Effector memory CD4-positive, alpha-beta T cell (primary cell): Measurements from ENCODE around the gene RBM20.
"Not testable (repeated sequence)": the region's sequence is repeated elsewhere in the genome, so short reads cannot be mapped to it uniquely, and the experiment has no call there.

Experiments used
- DNase-seq, 3 donors: peaks; one replicate each; pipeline ENCODE4 v3.0.0-alpha.2; 2020
- H3K27ac ChIP-seq: 2 replicates; pipeline ENCODE4 v1.7.0; 2013; ENCODE audit warnings: mild to moderate bottlenecking, low read length, moderate library complexity; ENCODE audit not compliant: insufficient read depth, poor library complexity, severe bottlenecking
- H3K27me3 ChIP-seq: replicated peaks from 2 replicates; pipeline ENCODE4 v1.7.0; 2013; ENCODE audit warnings: mild to moderate bottlenecking, low read length; ENCODE audit not compliant: insufficient read depth, control insufficient read depth, poor library complexity, severe bottlenecking
- H3K36me3 ChIP-seq: 2 replicates; pipeline ENCODE4 v1.7.0; 2013; ENCODE audit warnings: mild to moderate bottlenecking, low read length, moderate library complexity; ENCODE audit not compliant: control insufficient read depth, insufficient read depth
- H3K4me1 ChIP-seq: 2 replicates; pipeline ENCODE4 v1.7.0; 2013; ENCODE audit warnings: low read length, mild to moderate bottlenecking; ENCODE audit not compliant: control insufficient read depth, insufficient read depth, poor library complexity, severe bottlenecking
- H3K4me3 ChIP-seq: 2 replicates; pipeline ENCODE4 v1.7.0; 2013; ENCODE audit warnings: low read length, low read depth, mild to moderate bottlenecking; ENCODE audit not compliant: insufficient read depth, poor library complexity, severe bottlenecking
- H3K9me3 ChIP-seq: 2 replicates; pipeline ENCODE4 v1.7.0; 2013; ENCODE audit warnings: mild to moderate bottlenecking, low read length, moderate library complexity; ENCODE audit not compliant: control insufficient read depth

RBM20 gene

GRCh38 chr10:110758898-110759297, 114.8 kb downstream of the RBM20 start:
- H3K27ac ChIP-seq = no peak overlapping the region
- no peaks in the 10 kb centered on the region for H3K27me3 ChIP-seq
- H3K4me1 ChIP-seq = no peaks in the 10 kb centered on the region
- no peak for DNase-seq
- H3K9me3 ChIP-seq = no peaks in the 10 kb centered on the region
- no peaks in the 10 kb centered on the region for H3K36me3 ChIP-seq
- H3K4me3 ChIP-seq = no peak overlapping the region

- Histone ChIP-seq H3K4me3 (no peak overlapping the region), H3K27ac (no peak overlapping the region), H3K27me3 (no peaks in the 10 kb centered on the region), H3K36me3 (no peaks in the 10 kb centered on the region), H3K4me1 (no peaks in the 10 kb centered on the region), H3K9me3 (no peaks in the 10 kb centered on the region)
- DNase-seq = no peak
These were observed 115.4 kb downstream of the RBM20 start for GRCh38 chr10:110759523-110759922.

GRCh38 chr10:110762109-110762848, 118.1 kb downstream of the RBM20 start:
- no peak overlapping the region for H3K4me3 ChIP-seq
- no peaks in the 10 kb centered on the region for H3K36me3 ChIP-seq
- H3K27ac ChIP-seq = no peak overlapping the region
- H3K4me1 ChIP-seq = no peaks in the 10 kb centered on the region
- no peaks in the 10 kb centered on the region for H3K9me3 ChIP-seq
- H3K27me3 ChIP-seq = no peaks in the 10 kb centered on the region
- DNase-seq = no peak

GRCh38 chr10:110762849-110763211, 118.7 kb downstream of the RBM20 start:
- no peaks in the 10 kb centered on the region for H3K36me3 ChIP-seq
- no peak overlapping the region for H3K4me3 ChIP-seq
- H3K4me1 ChIP-seq = no peaks in the 10 kb centered on the region
- H3K9me3 ChIP-seq = no peaks in the 10 kb centered on the region
- H3K27me3 ChIP-seq = no peaks in the 10 kb centered on the region
- no peak overlapping the region for H3K27ac ChIP-seq
- no peak for DNase-seq

- no peak overlapping the region for H3K27ac ChIP-seq
- H3K4me3 ChIP-seq = no peak overlapping the region
These were observed 120.2 kb downstream of the RBM20 start for GRCh38 chr10:110764378-110764777.

GRCh38 chr10:110764793-110765512, 120.8 kb downstream of the RBM20 start:
- H3K4me1 ChIP-seq = no peaks in the 10 kb centered on the region
- H3K4me3 ChIP-seq = no peak overlapping the region
- no peaks in the 10 kb centered on the region for H3K9me3 ChIP-seq
- no peaks in the 10 kb centered on the region for H3K27me3 ChIP-seq
- no peaks in the 10 kb centered on the region for H3K36me3 ChIP-seq
- H3K27ac ChIP-seq = no peak overlapping the region
- no peak for DNase-seq

More at GRCh38 chr10:110764378-110764777, 120.2 kb downstream of the RBM20 start:
- Histone ChIP-seq H3K36me3 (no peaks in the 10 kb centered on the region), H3K4me1 (no peaks in the 10 kb centered on the region), H3K27me3 (no peaks in the 10 kb centered on the region), H3K9me3 (no peaks in the 10 kb centered on the region)
- DNase-seq = no peak

- no peaks in the 10 kb centered on the region for H3K4me1 ChIP-seq
- H3K27ac ChIP-seq = no peak overlapping the region
- DNase-seq = no peak
- H3K4me3 ChIP-seq = no peak overlapping the region
- no peaks in the 10 kb centered on the region for H3K36me3 ChIP-seq
- H3K9me3 ChIP-seq = no peaks in the 10 kb centered on the region
- no peaks in the 10 kb centered on the region for H3K27me3 ChIP-seq
These were observed 121.6 kb downstream of the RBM20 start for GRCh38 chr10:110765513-110766319.

- H3K4me3 ChIP-seq, H3K36me3 ChIP-seq, H3K9me3 ChIP-seq, H3K27me3 ChIP-seq, H3K27ac ChIP-seq, H3K4me1 ChIP-seq, DNase-seq: not testable (repeated sequence)
These were observed 123.5 kb downstream of the RBM20 start for GRCh38 chr10:110767601-110768000.

GRCh38 chr10:110770243-110770642, 126.1 kb downstream of the RBM20 start:
- no peak overlapping the region for H3K4me3 ChIP-seq
- no peaks in the 10 kb centered on the region for H3K4me1 ChIP-seq
- no peaks in the 10 kb centered on the region for H3K9me3 ChIP-seq
- H3K36me3 ChIP-seq = no peaks in the 10 kb centered on the region
- H3K27ac ChIP-seq = no peak overlapping the region
- no peaks in the 10 kb centered on the region for H3K27me3 ChIP-seq
- no peak for DNase-seq

- H3K27me3 ChIP-seq = no peaks in the 10 kb centered on the region
These were observed 127.3 kb downstream of the RBM20 start for GRCh38 chr10:110771486-110771885.

More at GRCh38 chr10:110771486-110771885, 127.3 kb downstream of the RBM20 start:
- Histone ChIP-seq H3K36me3 (no peaks in the 10 kb centered on the region), H3K27ac (no peak overlapping the region), H3K9me3 (no peaks in the 10 kb centered on the region), H3K4me3 (no peak overlapping the region), H3K4me1 (no peaks in the 10 kb centered on the region)
- no peak for DNase-seq
